ENCODE measurements around the gene TAF4. TPM values are rescaled to one million over a fixed set of nuclear protein-coding genes. Genes with fewer than 3 reads are reported as not detected.
A peak's percentile ranks its signal among the peaks of the same experiment; 100 is the strongest.
"Not testable (repeated sequence)": the region's sequence is repeated elsewhere in the genome, so short reads cannot be mapped to it uniquely, and the experiment has no call there.

The TAF4 gene
- total RNA-seq, 2 experiments from 2014 or later = 18.0 to 20.0 TPM

DNA sequence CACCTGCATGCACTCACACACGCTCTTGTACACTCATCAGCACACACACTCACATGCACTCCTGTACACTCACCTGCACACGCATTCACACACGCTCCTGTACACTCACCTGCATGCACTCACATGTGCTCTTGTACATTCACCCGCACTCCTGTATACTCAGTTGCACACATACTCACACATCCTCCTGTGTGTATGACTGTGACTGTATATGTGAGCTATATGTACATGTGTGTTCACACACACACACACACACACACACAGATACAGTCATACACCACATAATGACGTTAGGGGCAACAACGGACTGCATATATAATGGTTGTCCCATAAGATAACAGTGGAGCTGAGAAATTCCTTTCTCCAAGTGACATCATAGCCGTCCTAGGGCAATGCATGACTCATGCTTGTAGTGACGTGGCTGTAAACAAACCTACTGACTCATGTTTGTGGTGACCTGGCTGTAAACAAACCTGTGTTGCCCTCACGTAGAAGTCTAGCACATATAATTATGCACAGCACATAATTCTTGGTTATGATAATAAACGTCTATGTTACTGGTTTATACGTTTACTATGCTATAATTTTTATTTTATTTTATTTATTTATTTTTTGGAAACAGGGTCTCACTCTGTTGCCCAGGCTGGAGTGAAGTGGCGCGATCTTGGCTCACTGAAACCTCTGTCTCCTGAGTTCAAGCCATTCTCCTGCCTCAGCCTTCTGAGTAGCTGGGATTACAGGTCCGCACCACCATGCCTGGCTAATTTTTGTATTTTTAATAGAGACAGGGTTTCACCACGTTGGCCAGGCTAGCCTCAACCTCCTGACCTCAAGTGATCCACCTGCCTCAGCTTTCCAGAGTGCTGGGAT lies 22.8 kb upstream of the TAF4 start:
- Mint-ChIP-seq H3K4me3 (no peak overlapping the region), H3K9me3 (peaks cover 8% of the 10 kb centered on the region), H3K27ac (no peak overlapping the region), H3K4me1 (no peaks in the 10 kb centered on the region), H3K27me3 (no peaks in the 10 kb centered on the region), H3K36me3 (ENCODE audit: low read depth) (no peaks in the 10 kb centered on the region)
- POLR2A ChIA-PET = no interaction called here
- CTCF ChIA-PET = no interaction called here
- DNase-seq = no peak

DNA sequence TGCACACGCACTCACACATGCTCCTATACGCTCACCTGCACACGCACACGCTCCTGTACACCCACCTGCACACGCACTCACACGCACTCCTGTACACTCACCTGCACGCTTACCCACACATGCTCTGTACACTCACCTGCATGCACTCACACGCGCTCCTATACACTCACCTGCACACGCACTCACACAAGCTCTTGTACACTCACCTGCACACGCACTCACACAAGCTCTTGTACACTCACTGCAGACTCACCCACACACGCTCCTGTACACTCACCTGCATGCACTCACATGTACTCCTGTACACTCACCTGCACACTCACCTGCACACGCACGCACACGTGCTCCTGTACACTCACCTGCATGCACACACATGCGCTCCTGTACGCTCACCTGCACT lies 22.0 kb upstream of the TAF4 start:
- H3K4me1 Mint-ChIP-seq = no peaks in the 10 kb centered on the region
- POLR2A ChIA-PET = no interaction called here
- H3K27ac Mint-ChIP-seq = no peak overlapping the region
- H3K27me3 Mint-ChIP-seq = no peaks in the 10 kb centered on the region
- no peak for DNase-seq
- CTCF ChIA-PET = no interaction called here
- peaks cover 5% of the 10 kb centered on the region for H3K9me3 Mint-ChIP-seq
- H3K36me3 Mint-ChIP-seq (ENCODE audit: low read depth) = no peaks in the 10 kb centered on the region
- H3K4me3 Mint-ChIP-seq = no peak overlapping the region

DNA sequence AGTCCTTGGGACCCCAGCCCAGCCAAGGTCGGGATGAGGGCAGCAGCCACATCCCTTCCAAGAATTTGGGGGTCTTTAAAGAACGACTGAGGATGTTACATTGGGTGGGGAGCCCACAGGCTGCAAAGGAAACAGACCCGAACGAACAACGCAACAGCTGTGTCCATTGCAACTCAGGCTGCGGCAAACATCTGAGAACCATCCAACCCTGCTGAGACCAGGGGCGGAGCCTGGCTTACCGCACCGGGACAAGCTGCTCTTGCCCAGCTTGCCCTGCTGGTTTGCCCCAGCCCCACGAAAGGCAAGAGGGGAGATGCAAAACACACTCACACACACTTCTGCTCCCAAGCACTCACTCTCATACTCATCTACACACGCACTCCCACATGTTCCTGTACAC lies 21.5 kb upstream of the TAF4 start:
- H3K4me1 Mint-ChIP-seq = no peaks in the 10 kb centered on the region
- no peak for DNase-seq
- H3K27me3 Mint-ChIP-seq = no peaks in the 10 kb centered on the region
- H3K4me3 Mint-ChIP-seq = no peak overlapping the region
- no peak overlapping the region for H3K27ac Mint-ChIP-seq
- no peaks in the 10 kb centered on the region for H3K36me3 Mint-ChIP-seq (ENCODE audit: low read depth)
- POLR2A ChIA-PET = no interaction called here
- H3K9me3 Mint-ChIP-seq = peaks cover 4% of the 10 kb centered on the region
- CTCF ChIA-PET = no interaction called here

DNA sequence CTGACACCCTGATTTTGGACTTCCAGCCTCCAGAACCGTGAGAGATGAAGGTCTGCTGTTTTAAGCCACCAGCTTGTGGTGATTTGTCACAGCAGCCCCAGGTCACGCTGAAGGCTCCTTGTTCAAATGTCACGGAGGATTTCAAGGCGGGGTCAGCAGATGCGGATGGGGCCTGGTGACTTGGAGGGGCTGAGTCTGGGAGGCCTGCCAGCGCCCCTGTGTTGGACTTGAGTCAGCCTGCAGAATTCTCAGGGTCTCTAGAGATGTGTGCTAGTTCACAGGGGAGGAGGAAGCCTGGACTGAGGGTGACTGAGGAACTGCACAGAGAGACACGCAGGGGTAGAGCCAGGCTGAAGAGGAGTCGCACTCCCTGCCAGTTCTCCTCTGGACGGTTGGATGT lies 19.5 kb upstream of the TAF4 start:
- no peak for DNase-seq
- H3K36me3 Mint-ChIP-seq (ENCODE audit: low read depth) = no peaks in the 10 kb centered on the region
- no peaks in the 10 kb centered on the region for H3K4me1 Mint-ChIP-seq
- H3K27me3 Mint-ChIP-seq = no peaks in the 10 kb centered on the region
- POLR2A ChIA-PET = no interaction called here
- no peak overlapping the region for H3K4me3 Mint-ChIP-seq
- CTCF ChIA-PET = no interaction called here
- H3K9me3 Mint-ChIP-seq = peaks cover 3% of the 10 kb centered on the region
- H3K27ac Mint-ChIP-seq = no peak overlapping the region

DNA sequence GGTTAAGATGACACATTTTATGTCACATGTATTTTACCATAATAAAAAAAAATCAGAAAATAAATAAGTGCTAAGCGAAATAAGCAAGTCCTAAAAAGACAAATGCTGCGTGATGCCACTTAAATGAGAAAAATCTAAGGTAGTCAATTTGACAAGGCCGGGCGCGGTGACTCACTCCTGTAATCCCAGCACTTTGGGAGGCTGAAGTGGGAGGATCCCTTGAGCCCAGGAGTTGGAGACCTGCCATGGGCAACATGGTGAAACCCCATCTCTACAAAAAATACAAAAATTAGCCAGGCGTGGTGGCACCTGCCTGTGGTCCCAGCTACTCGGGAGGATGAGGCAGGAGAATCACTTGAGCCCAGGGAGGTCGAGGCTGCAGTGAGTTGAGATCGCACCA lies 18.5 kb upstream of the TAF4 start:
- H3K9me3 Mint-ChIP-seq; H3K36me3 Mint-ChIP-seq (ENCODE audit: low read depth); CTCF ChIA-PET; H3K27ac Mint-ChIP-seq; H3K4me3 Mint-ChIP-seq; DNase-seq; H3K4me1 Mint-ChIP-seq; POLR2A ChIA-PET; H3K27me3 Mint-ChIP-seq: not testable (repeated sequence)

DNA sequence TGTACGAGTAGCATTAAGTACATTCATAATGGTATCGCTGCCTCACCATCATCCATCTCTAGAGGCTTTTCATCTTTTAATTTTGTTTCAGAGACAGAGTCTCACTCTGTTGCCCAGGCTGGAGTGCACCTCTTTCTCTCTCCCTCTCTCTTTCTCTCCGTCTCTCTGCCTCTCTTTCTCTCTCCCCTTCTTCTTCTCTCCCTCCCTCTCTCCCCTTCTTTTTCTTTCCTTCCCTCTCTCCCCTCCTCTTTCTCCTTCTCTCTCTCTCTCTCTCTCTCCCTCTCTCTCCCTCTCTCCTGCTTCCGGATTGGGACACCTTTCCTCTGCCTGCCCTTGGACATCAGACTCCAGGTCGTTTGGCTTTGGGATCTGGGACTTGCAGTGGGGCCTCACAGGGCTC lies 17.6 kb upstream of the TAF4 start:
- no peaks in the 10 kb centered on the region for H3K36me3 Mint-ChIP-seq (ENCODE audit: low read depth)
- H3K9me3 Mint-ChIP-seq = peaks cover 7% of the 10 kb centered on the region
- ChIA-PET CTCF (no interaction called here), POLR2A (no interaction called here)
- DNase-seq = no peak
- H3K4me1 Mint-ChIP-seq = no peaks in the 10 kb centered on the region
- H3K27ac Mint-ChIP-seq = no peak overlapping the region
- no peak overlapping the region for H3K4me3 Mint-ChIP-seq
- no peaks in the 10 kb centered on the region for H3K27me3 Mint-ChIP-seq

DNA sequence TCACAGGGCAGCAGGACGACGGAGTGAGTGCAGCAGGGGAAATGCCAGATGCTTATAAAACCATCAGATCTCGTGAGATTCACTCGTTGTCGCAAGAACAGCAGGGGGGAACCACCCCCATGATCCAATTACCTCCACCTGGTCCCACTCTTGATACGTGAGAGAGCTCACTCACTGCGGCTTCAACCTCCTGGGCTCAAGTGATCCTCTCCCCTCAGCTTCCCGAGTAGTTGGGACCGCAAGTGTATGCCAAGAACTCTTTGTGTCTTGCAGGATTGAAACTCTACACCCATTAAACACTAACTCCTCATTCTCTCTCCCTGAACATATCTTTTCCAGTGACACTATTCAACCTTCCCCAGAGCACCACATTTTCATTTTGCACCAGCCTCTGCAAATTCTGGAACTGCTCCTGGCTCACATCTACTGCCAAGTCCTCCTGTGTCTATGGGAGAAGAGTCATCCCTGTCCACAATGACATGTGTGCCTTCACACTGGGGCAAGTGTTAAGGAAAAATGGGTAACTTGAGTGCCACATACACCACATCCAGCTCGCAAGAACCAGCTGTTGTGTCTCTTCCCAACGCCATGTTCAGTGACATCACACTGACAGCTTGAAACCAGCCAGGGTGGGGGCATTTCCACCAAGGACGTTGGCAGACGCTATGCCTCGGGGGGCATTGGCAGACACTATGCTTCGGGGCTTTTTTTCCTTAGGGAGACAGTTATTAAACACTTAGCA lies 14.7 kb upstream of the TAF4 start:
- no peaks in the 10 kb centered on the region for H3K27me3 Mint-ChIP-seq
- no peaks in the 10 kb centered on the region for H3K36me3 Mint-ChIP-seq (ENCODE audit: low read depth)
- peaks cover 11% of the 10 kb centered on the region for H3K9me3 Mint-ChIP-seq
- POLR2A ChIA-PET = no interaction called here
- CTCF ChIA-PET = no interaction called here
- no peak overlapping the region for H3K27ac Mint-ChIP-seq
- no peak overlapping the region for H3K4me3 Mint-ChIP-seq
- H3K4me1 Mint-ChIP-seq = no peaks in the 10 kb centered on the region
- no peak for DNase-seq

DNA sequence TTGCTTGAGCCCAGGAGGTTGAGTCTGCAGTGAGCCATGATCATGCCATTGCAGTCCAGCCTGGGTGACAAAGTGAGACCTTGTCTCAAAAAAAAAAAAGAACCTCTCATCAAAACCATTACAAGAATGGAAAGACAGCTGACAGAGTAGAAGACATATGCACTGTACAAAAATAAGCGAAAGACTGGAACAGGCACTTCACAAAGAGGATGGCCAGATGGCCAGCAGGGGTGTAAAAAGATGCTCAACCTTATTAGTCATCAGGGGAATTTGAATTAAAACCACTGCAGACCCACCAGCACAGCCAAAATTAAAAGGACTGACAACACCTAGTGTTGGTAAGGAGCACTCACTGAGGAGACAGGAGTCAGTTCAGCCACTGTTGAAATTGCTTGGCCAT lies 13.5 kb upstream of the TAF4 start:
- Mint-ChIP-seq H3K27ac (no peak overlapping the region), H3K4me3 (no peak overlapping the region), H3K36me3 (ENCODE audit: low read depth) (peaks cover 2% of the 10 kb centered on the region), H3K27me3 (no peaks in the 10 kb centered on the region), H3K4me1 (no peaks in the 10 kb centered on the region), H3K9me3 (peaks cover 15% of the 10 kb centered on the region)
- CTCF ChIA-PET = no interaction called here
- POLR2A ChIA-PET = no interaction called here
- DNase-seq = no peak

DNA sequence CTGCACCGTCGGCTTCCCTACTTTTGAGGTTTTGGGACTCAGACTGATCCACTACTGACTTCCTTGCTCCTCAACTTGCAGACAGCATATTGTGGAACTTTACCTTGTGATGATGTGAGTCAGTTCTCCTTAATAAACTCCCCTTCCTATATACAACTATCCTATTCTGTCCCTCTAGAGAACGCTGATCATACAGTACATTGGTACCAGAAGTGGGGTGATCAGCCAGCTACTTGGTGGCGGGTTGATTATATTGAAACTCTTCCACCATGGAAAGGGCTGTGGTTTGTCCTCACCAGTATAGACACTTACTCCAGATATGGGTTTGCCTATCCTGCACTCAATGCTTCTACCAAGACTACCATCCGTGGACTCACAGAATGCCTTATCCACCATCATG lies 7.6 kb upstream of the TAF4 start:
- Mint-ChIP-seq H3K4me3 (no peak overlapping the region), H3K36me3 (ENCODE audit: low read depth) (peaks cover 2% of the 10 kb centered on the region), H3K9me3 (peaks cover 14% of the 10 kb centered on the region), H3K27ac (no peak overlapping the region), H3K4me1 (no peaks in the 10 kb centered on the region), H3K27me3 (no peaks in the 10 kb centered on the region)
- ChIA-PET POLR2A (no interaction called here), CTCF (no interaction called here)
- DNase-seq = no peak

DNA sequence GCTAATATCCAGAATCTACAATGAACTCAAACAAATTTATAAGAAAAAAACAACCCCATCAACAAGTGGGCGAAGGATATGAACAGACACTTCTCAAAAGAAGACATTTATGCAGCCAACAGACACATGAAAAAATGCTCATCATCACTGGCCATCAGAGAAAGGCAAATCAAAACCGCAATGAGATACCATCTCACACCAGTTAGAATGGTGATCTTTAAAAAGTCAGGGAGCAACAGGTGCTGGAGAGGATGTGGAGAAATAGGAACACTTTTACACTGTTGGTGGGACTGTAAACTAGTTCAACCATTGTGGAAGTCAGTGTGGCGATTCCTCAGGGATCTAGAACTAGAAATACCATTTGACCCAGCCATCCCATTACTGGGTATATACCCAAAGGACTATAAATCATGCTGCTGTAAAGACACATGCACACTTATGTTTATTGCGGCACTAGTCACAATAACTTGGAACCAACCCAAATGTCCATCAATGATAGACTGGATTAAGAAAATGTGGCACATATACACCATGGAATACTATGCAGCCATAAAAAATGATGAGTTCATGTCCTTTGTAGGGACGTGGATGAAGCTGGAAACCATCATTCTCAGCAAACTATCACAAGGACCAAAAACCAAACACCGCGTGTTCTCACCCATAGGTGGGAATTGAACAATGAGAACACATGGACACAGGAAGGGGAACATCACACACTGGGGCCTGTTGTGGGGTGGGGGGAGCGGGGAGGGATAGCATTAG lies 6.2 kb upstream of the TAF4 start:
- DNase-seq; CTCF ChIA-PET; H3K4me3 Mint-ChIP-seq; H3K27me3 Mint-ChIP-seq; H3K27ac Mint-ChIP-seq; H3K36me3 Mint-ChIP-seq (ENCODE audit: low read depth); POLR2A ChIA-PET: not testable (repeated sequence)
- Mint-ChIP-seq H3K9me3 (peaks cover 14% of the 10 kb centered on the region), H3K4me1 (peaks cover 13% of the 10 kb centered on the region)

DNA sequence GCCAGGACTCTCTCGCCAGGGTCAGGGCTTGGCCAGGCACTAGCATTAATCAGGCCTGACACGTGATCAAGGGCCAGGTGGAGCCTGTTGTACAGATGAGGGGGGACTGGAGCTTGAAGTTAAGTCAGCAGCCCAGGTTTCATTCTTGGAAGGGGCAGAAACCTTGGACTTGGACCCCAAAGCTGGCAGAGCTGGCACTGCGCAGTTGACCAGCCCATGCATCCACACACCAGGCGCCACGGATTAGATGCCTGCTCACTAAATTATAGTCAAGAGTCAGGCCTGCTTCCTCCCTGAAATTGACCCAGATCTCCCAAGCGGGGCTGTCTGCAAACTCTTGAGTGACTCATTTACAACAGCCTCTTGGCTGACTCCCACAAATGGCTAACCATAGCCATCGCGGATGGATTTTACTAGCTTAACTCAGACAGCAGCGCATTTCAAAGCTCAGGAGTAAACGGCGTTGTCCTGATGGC lies 4.1 kb upstream of the TAF4 start:
- Mint-ChIP-seq H3K4me3 (no peak overlapping the region), H3K9me3 (peaks cover 7% of the 10 kb centered on the region), H3K27me3 (no peaks in the 10 kb centered on the region), H3K36me3 (ENCODE audit: low read depth) (no peaks in the 10 kb centered on the region), H3K4me1 (peaks cover 19% of the 10 kb centered on the region), H3K27ac (no peak overlapping the region)
- CTCF ChIA-PET = no interaction called here
- DNase-seq = no peak
- POLR2A ChIA-PET = no interaction called here

DNA sequence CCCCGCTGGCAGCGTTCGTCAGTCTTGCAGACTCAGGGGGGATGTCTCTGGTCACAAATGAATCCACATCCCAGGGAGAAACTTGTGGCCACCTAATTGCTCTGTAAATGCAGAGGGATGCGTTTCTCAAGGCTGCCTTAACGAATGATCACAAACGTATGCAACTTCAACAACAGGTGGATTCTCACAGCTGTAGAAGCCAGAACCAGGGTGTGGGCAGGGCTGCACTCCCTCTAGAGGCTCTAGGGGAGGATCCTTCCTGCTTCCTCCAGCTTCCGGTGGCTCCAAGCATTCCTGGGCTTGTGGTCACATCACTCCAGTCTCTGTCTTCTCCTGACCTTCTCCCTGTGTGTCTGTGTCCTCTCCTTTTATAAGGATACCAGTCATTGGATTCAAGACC lies 3.3 kb upstream of the TAF4 start:
- Mint-ChIP-seq H3K27me3 (no peaks in the 10 kb centered on the region), H3K4me1 (peaks cover 21% of the 10 kb centered on the region), H3K36me3 (ENCODE audit: low read depth) (peaks cover 2% of the 10 kb centered on the region), H3K9me3 (peaks cover 6% of the 10 kb centered on the region), H3K27ac (no peak overlapping the region), H3K4me3 (no peak overlapping the region)
- POLR2A ChIA-PET = interaction anchor here (1.0 to 3.5 kb wide), 2 partner anchors 54 to 66 kb away, joined by 4 to 41 read pairs; partner anchors contain the start of gene LSM14B
- CTCF ChIA-PET = interaction anchor here (1.2 kb wide), 1 partner anchor 60 kb away, joined by 3 read pairs; no protein-coding TSS in a partner anchor
- no peak for DNase-seq

DNA sequence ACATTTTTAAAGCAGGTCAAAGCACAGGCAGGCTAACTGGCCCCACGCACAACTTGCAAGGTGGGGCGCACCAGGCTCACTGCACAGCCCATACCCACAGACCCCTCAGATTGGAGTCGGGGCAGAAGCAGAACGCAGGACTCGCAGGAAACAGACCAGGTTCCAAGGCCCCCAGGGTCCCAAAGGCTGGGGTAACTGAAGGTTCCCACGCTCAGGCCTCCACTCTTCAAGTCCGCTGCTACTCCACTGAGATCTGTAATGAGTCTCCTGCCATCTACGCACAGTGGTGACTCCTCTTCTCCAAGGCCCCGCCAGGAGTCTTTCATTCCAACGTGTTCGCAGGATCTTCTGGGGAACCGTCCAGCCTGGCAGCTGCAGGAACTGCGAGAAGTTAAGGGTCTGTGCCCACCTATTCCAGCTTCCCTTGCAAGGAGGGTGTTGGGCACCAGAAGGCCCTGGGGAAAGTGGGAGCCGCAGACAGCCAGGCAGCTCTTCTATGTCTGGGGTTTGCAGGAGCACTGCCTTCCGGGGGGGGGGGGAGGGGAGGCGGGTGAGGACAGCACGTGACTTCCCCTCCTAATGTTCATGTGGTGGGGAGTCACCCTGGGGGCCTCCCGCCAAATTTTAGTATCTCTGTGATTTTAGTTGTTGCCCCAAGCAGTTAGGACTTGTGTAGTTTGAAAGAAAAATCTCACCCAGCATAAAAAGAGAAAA lies 2.0 kb upstream of the TAF4 start:
- Mint-ChIP-seq H3K36me3 (ENCODE audit: low read depth) (peaks cover 10% of the 10 kb centered on the region), H3K4me1 (peaks cover 34% of the 10 kb centered on the region), H3K4me3 (peak overlapping the region; percentile 80), H3K9me3 (no peaks in the 10 kb centered on the region), H3K27ac (no peak overlapping the region), H3K27me3 (no peaks in the 10 kb centered on the region)
- CTCF ChIA-PET = interaction anchor here (1.2 kb wide), 1 partner anchor 61 kb away, joined by 3 read pairs; no protein-coding TSS in a partner anchor
- no peak for DNase-seq
- POLR2A ChIA-PET = interaction anchor here (2.0 to 3.5 kb wide), 4 partner anchors 55 to 115 kb away, joined by 12 to 41 read pairs (median 28); partner anchors contain the start of genes LSM14B, MTG2, PSMA7 and SS18L1
